Epithelial cell of prostate (primary cell): ENCODE data around the gene GMFB.
"Not testable (repeated sequence)": the region's sequence is repeated elsewhere in the genome, so short reads cannot be mapped to it uniquely, and the experiment has no call there.

Experiments used
- DNase-seq: peaks from one replicate; pipeline ENCODE4 v3.0.0-alpha.2; 2011; ENCODE audit warnings: low read depth, low spot score
- H3K27ac ChIP-seq: fragments of 450-650 bp; 2 replicates; pipeline ENCODE4 v1.5.1; 2017; ENCODE audit warnings: mild to moderate bottlenecking

GMFB gene

DNA sequence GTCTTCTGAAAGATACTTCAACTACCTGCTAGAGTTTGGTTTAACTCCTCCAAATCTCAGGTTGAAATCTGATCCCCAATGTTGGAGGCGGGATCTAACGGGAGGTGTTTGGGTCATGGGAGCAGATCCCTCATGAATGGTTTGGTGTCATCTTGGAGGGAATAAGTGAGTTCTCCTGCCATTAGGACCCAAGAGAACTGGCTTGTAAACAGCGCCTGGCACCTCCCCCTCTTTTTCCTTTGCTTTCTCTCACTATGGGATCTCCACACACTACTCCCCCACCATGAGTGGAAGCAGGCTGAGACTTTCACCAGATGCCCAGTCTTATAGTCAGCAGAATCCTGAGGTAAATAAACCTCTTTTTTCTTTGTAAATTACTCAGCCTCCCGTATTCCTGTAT, 50.1 kb downstream of the GMFB start:
- no peak for DNase-seq
- no peak overlapping the region for H3K27ac ChIP-seq

- DNase-seq, H3K27ac ChIP-seq: not testable (repeated sequence)
These were observed 50.8 kb downstream of the GMFB start for GRCh38 chr14:54437954-54438353.

GRCh38 chr14:54435500-54435981, 53.2 kb downstream of the GMFB start:
- DNase-seq, result peak; percentile 36
- peak overlapping the region; percentile 38 for H3K27ac ChIP-seq

DNA sequence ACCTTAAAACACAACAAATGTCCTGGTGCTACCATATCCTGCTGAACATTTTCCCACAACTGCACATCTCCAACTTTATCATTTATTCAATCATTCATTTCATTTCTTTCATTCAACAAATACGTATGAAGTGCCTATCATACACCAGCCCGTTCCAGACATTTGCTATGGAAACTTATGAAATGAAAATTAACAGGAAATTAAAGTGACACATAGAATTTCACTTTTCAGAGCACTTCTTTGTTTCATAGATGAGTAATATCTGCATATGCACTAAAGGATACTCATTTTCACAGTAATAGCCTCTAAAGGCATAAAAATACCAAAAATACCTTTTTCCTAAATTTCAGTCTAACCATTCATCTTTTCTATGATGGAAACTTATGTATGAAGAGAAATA, 60.3 kb downstream of the GMFB start:
- no peak for DNase-seq
- H3K27ac ChIP-seq, result no peak overlapping the region

DNA sequence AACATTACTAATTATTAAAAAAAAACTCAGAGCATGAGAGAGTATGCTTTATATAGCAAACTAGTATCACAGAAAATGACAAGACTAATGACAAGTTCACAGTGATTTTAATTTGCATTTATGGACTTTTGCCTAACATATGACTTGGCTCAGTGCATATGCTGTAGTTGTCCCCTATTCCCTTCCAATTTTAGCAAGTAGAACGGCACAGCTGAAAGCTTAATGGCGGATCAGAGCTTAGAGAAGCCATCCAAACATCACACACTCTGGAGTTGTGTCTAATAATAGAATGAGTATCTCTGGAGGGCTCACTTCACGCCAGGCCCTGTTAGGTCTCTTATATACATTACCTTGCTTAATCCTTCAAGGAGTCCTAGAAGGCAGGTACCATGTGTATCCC, 60.9 kb downstream of the GMFB start:
- H3K27ac ChIP-seq, result no peak overlapping the region
- DNase-seq, result no peak

GRCh38 chr14:54425537-54426274, 63.1 kb downstream of the GMFB start:
- DNase-seq, result no peak
- H3K27ac ChIP-seq, result no peak overlapping the region

DNA sequence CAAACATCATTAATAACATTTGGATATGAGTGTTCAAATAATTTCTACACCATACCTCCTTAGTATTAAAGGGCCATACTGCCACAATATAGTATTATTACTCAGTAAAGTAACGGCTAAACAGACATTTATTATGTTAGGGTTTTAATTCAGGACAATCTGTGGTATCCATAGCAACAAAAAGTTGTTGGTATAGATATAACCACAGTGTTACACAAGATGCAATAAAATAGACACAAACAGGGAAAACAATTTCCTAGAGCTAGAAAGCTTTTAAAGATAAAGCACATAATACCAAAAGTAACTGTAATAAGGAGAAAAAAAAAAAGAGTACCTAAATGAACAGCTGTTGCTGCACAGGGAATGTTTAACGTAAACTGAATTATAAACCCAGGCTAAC, 63.7 kb downstream of the GMFB start:
- no peak overlapping the region for H3K27ac ChIP-seq
- no peak for DNase-seq
